NT2/D1 (cell line): ENCODE measurements around the gene TOR1B.

Experiments used
- DNase-seq: peaks from one replicate; pipeline ENCODE4 v3.0.0-alpha.2; 2011; ENCODE audit warnings: low read depth, low spot score
- H3K27me3 ChIP-seq: 2 replicates; pipeline ENCODE4 v1.6.0; 2011; ENCODE audit warnings: mild to moderate bottlenecking; ENCODE audit not compliant: insufficient read length, insufficient read depth
- H3K36me3 ChIP-seq: 2 replicates; pipeline ENCODE4 v1.6.1; 2011; ENCODE audit warnings: mild to moderate bottlenecking, low read length, mixed read lengths; ENCODE audit not compliant: insufficient read depth, insufficient read length
- H3K4me1 ChIP-seq: 2 replicates; pipeline ENCODE4 v1.5.1; 2011; ENCODE audit not compliant: insufficient read depth, insufficient read length
- H3K4me3 ChIP-seq: 2 replicates; pipeline ENCODE4 v1.5.1; 2011; ENCODE audit warnings: low read depth; ENCODE audit not compliant: insufficient read length
- H3K9ac ChIP-seq: 2 replicates; pipeline ENCODE4 v1.6.0; 2011; ENCODE audit warnings: low read depth; ENCODE audit not compliant: insufficient read length
- H3K9me3 ChIP-seq: 2 replicates; pipeline ENCODE4 v1.5.1; 2011; ENCODE audit warnings: mild to moderate bottlenecking, low read length; ENCODE audit not compliant: insufficient read depth
- SUZ12 ChIP-seq: IDR thresholded peaks from 2 replicates; pipeline ENCODE4 v1.6.1; 2011; ENCODE audit not compliant: insufficient read length, insufficient read depth; ENCODE audit errors: extremely low read depth
- YY1 ChIP-seq: IDR thresholded peaks from 2 replicates; pipeline ENCODE4 v1.6.1; 2011; ENCODE audit not compliant: insufficient read length, insufficient read depth
- ZNF274 ChIP-seq: IDR thresholded peaks from 2 replicates; pipeline ENCODE4 v1.6.1; 2011; ENCODE audit warnings: mild to moderate bottlenecking, low read depth, low read length

The TOR1B gene

DNA sequence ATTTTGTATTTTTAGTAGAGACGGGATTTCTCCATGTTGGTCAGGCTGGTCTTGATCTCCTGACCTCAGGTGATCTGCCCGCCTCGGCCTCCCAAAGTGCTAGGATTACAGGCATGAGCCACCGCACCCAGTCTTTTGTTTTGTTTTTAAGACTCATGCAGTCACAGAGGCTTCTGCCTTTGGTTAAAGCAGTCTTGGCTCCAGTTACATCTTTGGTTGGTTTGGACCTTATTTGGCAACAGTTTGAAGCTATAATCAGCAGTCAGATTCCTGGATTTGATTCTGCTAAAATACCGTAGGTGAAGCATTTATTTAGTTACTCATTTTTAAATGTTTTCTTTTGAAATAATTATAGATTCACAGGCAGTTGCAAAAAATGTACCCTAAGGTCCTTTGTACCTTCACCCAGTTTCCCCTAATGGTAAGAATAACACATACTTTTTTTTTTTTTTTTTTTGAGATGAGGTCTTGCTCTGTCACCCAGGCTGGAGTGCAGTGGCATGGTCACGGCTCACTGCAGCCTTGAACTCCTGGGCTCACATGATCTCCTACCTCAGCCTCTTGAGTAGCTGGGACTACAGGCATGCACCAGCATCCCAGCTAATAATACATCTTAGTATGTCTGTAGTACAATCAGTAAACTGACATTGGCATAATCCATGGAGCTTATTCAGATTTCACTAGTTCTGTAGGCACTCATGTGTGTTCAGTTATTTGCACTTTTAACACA, 48.0 kb downstream of the TOR1B start:
- Histone ChIP-seq H3K9me3 (no peaks in the 10 kb centered on the region), H3K36me3 (peaks cover 36% of the 10 kb centered on the region), H3K4me3 (no peak overlapping the region), H3K4me1 (peaks cover 6% of the 10 kb centered on the region), H3K27me3 (no peaks in the 10 kb centered on the region), H3K9ac (no peak overlapping the region)
- DNase-seq: no peak
- no peak for TF ChIP-seq ZNF274
- TF ChIP-seq YY1: no peak

- Histone ChIP-seq H3K4me3 (no peak overlapping the region), H3K36me3 (peaks cover 39% of the 10 kb centered on the region), H3K9me3 (no peaks in the 10 kb centered on the region), H3K27me3 (no peaks in the 10 kb centered on the region), H3K4me1 (peaks cover 6% of the 10 kb centered on the region), H3K9ac (no peak overlapping the region)
- TF ChIP-seq ZNF274 (no peak), SUZ12 (no peak), YY1 (no peak)
- no peak for DNase-seq
These were observed 48.8 kb downstream of the TOR1B start for GRCh38 chr9:129851821-129852220.

DNA sequence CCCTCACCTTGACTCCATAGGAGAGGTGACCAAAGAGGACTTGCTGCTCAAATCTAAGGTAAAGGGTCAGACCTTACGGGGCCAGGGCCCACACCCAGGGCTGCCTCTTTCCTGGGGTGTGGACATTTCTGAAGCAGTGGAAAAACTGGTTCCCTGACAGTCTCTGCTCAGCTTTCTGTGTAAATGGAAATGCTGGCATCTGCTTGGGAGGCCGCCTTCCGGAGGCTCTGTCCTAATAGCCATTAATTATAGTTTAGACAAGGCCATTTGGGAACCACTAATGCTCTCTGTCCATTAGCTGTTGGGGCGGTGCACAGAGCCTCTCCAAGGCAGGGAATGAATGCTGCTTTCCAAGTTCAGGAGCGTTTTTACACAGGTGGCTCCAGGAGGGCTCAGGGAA, 49.6 kb downstream of the TOR1B start:
- Histone ChIP-seq H3K4me3 (no peak overlapping the region), H3K27me3 (no peaks in the 10 kb centered on the region), H3K9ac (no peak overlapping the region), H3K4me1 (peaks cover 6% of the 10 kb centered on the region), H3K9me3 (no peaks in the 10 kb centered on the region), H3K36me3 (peaks cover 45% of the 10 kb centered on the region)
- TF ChIP-seq YY1 (no peak), SUZ12 (no peak), ZNF274 (no peak)
- DNase-seq: no peak

DNA sequence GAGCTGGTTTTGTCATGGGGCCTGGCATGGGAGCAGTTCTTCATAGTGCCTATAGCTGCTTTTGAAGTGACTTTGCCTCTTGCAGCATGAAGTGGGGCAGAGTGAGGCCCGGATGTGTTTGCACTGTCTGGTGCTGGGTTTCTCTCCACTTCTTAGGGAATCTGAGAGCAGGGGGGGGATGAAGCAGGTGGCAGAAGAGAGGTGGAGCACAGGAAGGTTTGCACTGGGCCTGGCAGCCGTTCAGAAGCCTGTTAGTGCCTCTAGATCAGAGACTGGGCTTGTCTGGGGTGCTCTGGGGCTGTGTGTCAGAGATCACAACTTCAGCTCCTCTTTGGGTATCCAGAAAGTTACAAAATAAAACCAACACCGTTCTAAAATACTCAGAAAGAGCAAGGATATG, 50.6 kb downstream of the TOR1B start:
- H3K9ac ChIP-seq: no peak overlapping the region
- peaks cover 5% of the 10 kb centered on the region for H3K4me1 ChIP-seq
- TF ChIP-seq SUZ12 (no peak), YY1 (no peak), ZNF274 (no peak)
- no peak for DNase-seq
- peaks cover 55% of the 10 kb centered on the region for H3K36me3 ChIP-seq
- no peaks in the 10 kb centered on the region for H3K27me3 ChIP-seq
- no peaks in the 10 kb centered on the region for H3K9me3 ChIP-seq
- H3K4me3 ChIP-seq: no peak overlapping the region

DNA sequence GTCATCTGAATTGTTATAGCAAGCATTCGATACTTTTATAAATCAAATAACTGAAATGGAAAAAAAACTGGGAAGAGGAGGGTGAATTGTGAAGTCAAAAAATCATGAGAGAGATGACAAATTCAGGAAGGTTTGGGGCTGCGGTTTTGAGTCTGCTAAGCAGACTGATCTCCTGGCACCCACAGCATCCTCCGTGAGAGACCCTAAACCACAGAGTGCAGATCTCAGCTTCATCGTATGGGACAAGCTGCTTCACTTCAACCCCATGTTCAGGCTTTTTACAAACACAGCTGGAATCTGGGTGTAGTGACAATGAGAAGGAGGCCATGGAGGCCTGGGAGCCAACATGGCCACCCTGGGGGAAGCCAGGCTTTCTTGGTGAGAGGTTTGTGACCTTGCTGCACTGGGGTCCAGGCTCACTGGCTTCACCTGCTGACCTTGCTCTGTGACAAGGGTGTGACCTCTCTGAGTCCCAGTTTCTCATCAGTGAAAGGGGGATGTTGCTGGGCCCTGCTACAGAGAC, 51.7 kb downstream of the TOR1B start:
- no peak for DNase-seq
- no peak for TF ChIP-seq YY1
- no peak overlapping the region for H3K4me3 ChIP-seq
- H3K27me3 ChIP-seq: no peaks in the 10 kb centered on the region
- H3K36me3 ChIP-seq: peaks cover 57% of the 10 kb centered on the region
- H3K9me3 ChIP-seq: no peaks in the 10 kb centered on the region
- H3K9ac ChIP-seq: no peak overlapping the region
- H3K4me1 ChIP-seq: no peaks in the 10 kb centered on the region

DNA sequence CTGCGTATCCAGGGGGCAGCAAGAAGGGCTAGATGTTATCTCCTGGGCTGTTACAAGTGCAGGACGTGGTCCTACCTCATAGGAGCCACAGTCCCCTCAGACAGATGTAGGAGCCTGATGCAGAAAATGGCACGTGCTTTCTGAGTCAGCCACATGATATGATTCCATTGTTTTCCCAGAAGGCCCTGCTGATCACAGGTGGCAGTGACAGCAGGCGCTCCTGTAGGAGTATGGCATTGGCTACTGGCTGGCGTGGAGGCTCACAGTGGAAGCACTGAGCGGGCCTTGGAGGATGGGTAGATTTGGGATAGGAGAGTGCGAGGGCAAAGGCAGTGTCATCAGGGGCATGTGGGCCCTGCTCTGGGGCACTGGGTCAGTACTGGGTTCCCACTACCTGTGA, 54.2 kb downstream of the TOR1B start:
- Histone ChIP-seq H3K36me3 (peaks cover 51% of the 10 kb centered on the region), H3K9me3 (no peaks in the 10 kb centered on the region), H3K4me1 (no peaks in the 10 kb centered on the region), H3K27me3 (no peaks in the 10 kb centered on the region), H3K4me3 (no peak overlapping the region), H3K9ac (no peak overlapping the region)
- no peak for TF ChIP-seq YY1
- no peak for DNase-seq

- Histone ChIP-seq H3K4me3 (no peak overlapping the region), H3K27me3 (no peaks in the 10 kb centered on the region), H3K4me1 (no peaks in the 10 kb centered on the region), H3K36me3 (peaks cover 47% of the 10 kb centered on the region), H3K9ac (no peak overlapping the region), H3K9me3 (no peaks in the 10 kb centered on the region)
- no peak for DNase-seq
- no peak for TF ChIP-seq SUZ12
- TF ChIP-seq ZNF274: no peak
- TF ChIP-seq YY1: no peak
These were observed 55.4 kb downstream of the TOR1B start for GRCh38 chr9:129858167-129858962.
